Measurements from ENCODE around the gene ABLIM2.

ABLIM2 gene

DNA sequence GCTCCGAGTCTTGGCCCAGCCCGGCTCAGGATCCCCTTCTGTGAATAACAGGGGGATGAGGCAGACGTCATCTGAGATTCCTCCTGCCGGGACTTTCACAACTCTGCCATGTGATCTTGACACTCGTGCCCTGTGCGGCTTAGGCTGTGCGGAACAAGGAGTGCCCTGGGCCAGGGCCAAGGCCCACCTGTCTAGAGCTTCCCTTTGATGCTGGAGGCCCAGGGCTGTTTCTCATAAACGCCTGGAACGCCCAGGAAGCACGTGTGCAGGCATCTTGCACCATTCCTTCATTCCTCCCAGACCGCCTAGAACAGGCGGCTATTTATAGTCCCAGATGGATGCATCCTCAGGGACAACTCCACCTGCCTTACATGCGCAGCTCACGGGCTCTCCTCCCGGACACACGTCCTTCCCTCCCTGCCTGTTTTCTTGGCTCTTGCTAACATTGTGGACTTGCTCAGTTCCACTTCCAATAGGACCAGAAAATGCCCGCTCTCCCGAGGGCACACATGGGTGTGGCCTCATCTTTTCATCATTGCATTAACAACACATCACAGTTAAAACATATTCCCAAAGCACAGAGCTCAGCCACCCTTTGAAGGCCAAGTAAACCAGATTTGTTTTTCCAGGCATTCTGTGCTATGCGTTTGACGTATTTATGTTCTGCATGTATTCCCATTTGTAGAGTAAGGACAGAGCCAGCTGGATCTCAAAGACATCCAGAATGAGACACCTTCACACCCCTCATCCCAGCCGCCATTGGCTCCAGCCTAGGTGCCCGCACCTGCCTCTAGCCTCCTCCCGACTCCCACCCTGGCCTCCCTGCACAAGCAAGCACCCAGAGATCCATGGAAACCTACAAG lies 57.2 kb downstream of the ABLIM2 start:
- DNase-seq (ENCODE audit: low read depth), result peak; percentile 12

- DNase-seq (ENCODE audit: low read depth), result no peak
Observed at GRCh38 chr4:8099981-8100464, 58.6 kb downstream of the ABLIM2 start.

GRCh38 chr4:8098506-8098905 lies 60.1 kb downstream of the ABLIM2 start:
- no peak for DNase-seq (ENCODE audit: low read depth)

- DNase-seq (ENCODE audit: low read depth), result no peak
Observed at GRCh38 chr4:8097721-8098345, 60.8 kb downstream of the ABLIM2 start.

GRCh38 chr4:8097141-8097541 lies 61.5 kb downstream of the ABLIM2 start:
- no peak for DNase-seq (ENCODE audit: low read depth)

GRCh38 chr4:8096690-8097061 lies 61.9 kb downstream of the ABLIM2 start:
- no peak for DNase-seq (ENCODE audit: low read depth)

GRCh38 chr4:8095956-8096689 lies 62.5 kb downstream of the ABLIM2 start:
- DNase-seq (ENCODE audit: low read depth), result no peak

DNA sequence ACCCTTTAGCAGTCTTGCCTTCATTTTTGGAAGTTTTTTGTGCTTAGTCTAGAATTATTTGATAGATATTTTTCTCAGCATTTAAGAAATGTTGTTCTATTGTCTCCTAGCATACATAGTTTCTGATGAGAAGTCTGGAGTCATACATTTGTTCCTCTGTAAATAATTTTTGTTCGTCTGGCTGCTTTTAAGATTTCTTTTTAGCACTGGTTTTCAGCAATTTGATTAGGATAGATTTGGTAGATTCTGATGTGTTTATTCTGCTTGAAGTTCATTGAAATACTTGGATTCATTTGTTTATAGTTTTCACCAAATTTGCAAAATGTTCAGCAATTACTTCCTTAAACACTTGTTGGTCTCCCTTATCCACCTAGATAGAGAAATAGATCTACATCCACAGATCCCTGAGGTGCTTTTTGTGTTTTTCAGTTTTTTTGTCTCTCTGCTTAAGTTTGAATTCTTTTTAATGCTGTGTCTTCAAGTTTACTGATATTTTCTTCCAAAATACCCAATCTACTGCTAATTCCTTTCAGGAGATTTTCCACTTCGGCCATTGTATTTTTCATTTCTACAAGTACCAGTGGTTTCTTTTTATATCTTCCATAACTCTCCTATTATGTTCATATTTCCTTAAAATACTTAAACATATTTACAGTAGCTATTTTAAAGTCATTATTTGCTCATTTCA lies 64.9 kb downstream of the ABLIM2 start:
- DNase-seq (ENCODE audit: low read depth), result no peak

DNA sequence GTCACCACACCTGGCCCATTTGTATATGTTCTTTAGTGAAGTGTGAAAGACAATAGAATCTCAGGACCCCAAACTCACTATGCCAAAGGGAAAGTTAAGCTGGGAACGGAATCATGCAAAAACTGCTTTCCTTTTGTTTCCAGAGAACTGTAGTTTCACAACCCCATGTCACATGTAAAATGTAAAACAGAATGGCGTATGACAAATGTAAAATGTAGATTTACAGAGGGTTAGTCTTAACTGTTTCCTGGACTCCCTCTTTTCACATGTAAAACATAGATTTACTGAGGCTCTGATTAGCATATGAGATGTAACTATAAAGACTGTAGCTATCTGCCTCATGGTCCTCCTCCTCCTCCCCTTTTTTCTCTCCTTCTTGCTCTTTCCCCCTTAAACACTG lies 66.3 kb downstream of the ABLIM2 start:
- no peak for DNase-seq (ENCODE audit: low read depth)

DNA sequence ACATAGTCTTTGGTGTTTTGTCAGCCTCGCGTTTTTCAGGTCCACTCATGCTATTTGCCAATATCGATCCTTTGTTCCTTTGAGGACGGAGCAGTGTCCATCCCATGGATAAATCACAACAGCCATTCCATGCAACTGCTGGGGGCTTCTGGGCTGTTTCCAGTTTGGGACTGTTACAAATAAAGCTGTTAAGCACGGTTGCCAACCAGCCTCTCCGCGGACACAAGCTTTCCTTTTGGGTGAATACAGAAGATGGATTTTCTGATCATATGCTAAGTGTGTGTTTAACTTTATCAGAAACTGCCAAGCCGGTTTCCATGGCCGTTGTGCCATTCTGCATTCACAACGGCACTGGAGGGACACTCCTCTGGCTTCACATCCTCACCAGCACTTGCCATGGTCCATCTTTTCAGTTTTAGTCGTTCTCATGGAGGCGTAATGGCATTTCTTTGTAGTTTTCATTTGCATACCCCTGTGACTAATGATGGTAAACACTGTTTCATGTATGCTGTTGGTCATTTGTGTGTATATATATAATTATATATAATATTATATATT lies 67.8 kb downstream of the ABLIM2 start:
- no peak for DNase-seq (ENCODE audit: low read depth)

GRCh38 chr4:8090312-8090711 lies 68.3 kb downstream of the ABLIM2 start:
- DNase-seq (ENCODE audit: low read depth), result no peak

DNA sequence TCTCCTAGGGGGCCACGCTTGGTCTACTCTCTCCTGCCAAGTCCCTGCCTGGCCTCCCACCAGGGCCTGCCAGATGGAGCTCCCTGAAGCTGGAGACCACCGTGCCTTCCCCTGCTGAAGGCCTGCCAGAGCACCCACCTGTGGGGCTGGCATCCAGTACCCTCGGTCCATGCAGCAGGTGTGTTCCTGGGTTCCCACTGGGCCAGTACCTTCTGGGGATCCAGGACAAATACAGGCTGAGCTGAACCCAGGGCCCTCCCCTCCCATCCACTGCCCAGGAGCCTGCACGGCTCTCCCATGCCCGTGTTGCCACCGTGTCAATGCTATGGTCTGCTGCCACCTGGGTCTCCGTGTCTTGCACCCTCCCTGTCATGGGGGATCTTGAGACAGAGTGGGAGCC lies 68.8 kb downstream of the ABLIM2 start:
- no peak for DNase-seq (ENCODE audit: low read depth)

DNA sequence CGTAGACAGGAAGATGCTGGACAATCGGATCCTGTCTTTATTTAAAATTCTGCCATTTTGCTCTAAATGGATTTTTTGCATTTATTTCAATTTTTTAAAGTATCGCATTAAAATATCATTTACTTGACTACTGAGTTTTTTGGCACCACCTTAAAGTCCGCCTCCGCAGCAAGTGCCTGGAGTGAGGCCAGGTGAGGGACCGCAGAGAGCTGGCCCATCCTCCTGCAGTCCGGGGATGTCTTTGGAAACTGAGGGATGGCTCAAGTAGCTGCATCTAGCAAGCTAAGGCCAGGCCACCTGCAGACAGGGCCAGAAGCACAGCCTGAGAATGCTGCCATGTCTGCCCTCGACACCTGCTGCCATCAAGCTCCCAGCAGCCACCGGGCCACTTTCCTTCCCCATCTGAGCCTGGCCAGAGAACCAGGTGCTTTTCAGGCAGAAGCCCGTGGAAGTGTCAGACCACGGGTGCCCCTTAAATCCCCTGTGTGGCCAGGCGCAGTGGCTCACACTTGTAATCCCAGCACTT lies 69.6 kb downstream of the ABLIM2 start:
- no peak for DNase-seq (ENCODE audit: low read depth)

- no peak for DNase-seq (ENCODE audit: low read depth)
Observed at GRCh38 chr4:8087921-8088495, 70.6 kb downstream of the ABLIM2 start.

DNA sequence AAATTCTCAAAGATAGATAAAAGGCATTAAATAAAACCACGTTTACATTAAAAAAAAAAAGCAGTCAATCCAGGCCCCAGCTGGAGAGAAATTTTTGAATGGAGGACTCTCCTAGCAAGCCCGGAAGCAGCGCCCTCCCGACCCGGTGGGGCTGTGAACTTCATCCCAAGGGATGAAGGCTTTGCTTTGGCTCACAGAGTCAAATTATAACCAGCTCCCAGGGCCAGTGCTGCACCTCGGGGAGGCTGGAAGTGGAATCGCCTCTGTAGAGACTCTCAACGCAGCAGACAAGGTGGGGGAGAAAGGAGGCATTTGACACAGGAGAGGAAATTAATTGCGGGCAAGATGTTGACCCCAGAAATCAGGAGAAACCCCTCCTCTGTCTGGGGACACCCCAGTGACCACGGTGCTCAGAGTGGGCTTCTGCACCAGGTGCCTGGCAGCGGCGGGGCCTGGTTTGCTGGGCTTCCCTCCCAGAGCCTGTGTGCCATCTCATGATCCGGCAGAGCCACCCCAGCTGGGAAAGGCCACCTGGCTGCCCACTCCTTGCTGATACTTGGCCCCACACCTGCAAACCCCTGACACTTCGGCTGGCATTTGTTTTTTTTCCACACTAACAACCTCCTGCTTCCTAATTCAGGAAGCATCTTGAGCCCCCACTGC lies 71.7 kb downstream of the ABLIM2 start:
- DNase-seq (ENCODE audit: low read depth), result no peak

DNA sequence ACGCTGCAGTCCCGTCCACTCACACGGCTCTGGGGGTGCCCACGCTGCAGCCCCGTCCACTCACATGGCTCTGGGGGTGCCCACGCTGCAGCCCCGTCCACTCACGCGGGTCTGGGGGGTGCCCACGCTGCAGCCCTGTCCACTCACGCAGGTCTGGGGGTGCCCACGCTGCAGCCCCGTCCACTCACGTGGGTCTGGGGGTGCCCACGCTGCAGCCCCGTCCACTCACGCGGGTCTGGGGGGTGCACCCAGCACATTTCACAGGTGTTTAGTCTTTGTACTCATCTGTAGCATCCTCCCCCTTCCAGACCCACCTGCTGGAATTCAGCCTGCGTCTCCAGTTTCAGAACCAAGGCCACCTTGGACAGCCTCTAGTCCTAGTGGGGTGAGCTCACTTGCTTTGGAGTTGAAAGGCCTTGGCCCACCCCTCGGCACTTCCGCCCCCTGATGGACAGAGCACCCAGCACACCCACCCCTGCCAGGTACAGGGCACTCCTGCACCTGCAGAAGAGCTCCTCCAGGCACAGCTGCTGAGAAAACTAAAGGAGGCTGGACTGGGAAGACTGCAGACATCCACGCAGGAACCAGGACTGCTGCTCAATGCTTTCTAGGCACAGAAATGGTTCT lies 73.0 kb downstream of the ABLIM2 start:
- no peak for DNase-seq (ENCODE audit: low read depth)

DNA sequence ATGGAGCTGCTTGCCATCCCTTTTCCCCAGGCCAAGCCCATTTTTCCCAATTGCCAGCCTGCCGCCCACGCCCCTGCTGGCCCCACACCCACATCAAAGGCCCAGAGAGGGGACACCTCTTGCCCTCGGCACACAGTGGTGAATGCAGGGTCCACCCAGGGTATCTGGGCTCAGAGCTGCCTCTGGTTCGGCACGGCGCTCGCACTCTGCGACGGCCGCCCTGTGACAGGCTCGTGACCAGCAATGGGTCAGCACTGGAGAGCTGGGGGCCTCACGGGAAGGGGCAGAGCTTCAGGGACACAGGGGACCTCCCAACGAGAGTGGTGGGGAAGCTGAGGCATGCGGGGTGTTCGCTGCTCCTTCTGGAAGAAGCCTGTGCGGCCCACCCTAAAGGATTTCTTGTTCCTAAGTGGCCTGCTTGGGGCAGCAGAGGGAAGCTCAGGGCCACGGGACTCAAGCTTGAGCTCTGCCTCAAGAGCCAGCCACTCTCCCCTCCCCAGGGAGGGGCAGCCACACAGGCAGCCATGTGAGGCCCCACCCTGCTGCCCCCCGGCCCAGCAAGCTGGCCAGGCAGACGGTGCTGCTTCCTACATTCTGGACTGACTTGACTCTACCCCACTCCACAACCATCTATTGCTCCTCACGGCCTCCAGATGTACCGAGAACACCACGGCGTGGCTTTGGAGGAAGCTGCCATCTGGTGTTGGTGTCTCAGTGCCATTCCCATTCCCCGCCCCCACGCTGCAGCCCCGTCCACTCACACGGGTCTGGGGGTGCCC lies 73.7 kb downstream of the ABLIM2 start:
- no peak for DNase-seq (ENCODE audit: low read depth)

DNA sequence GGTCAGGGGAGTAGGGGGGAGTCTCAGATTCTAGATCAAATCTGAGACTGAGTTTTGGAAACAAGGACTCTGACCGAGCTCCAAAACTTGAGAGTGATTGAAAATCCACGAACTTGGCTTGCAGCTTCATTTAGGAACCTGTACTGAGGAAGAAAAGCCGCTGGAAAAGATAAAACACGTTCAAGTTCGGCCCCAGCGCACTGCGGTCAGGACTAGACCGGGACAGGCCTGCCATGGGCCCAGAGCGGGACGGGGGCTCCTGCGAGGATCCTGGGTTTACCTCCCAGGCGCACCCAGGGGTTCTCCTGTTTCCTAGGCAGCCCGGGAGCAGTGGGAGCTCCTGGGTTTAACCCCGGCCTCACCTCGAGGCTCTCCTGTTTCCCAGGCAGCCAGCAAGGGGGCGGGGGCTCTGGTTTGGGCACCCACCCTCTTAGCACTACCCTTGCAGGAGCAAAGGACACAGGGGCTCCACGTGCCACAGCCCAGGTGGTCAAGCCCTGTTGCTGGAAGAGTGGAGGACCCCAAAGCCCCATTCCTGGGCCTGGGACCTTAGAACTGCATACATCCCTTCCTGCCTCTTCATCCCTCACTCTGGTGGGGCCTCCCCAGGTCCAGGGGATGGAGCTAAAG lies 74.5 kb downstream of the ABLIM2 start:
- no peak for DNase-seq (ENCODE audit: low read depth)
